H9 (cell line): ENCODE data around the gene NBPF11. TPM values are rescaled to one million over a fixed set of nuclear protein-coding genes. Genes with fewer than 3 reads are reported as not detected.
A peak's percentile ranks its signal among the peaks of the same experiment; 100 is the strongest.
"Not testable (repeated sequence)": the region's sequence is repeated elsewhere in the genome, so short reads cannot be mapped to it uniquely, and the experiment has no call there.

ENCODE experiments used
- DNase-seq: peaks from one replicate; pipeline ENCODE4 v3.0.0-alpha.2; 2017
- H2AFZ ChIP-seq: one replicate; pipeline ENCODE4 v1.6.1; 2013; ENCODE audit warnings: mild to moderate bottlenecking, low read length, control low read depth, moderate library complexity
- H2AK5ac ChIP-seq: 2 replicates; pipeline ENCODE4 v1.6.1; 2013; ENCODE audit warnings: low read length, control low read depth, mixed read lengths; ENCODE audit not compliant: insufficient read length
- H2BK120ac ChIP-seq: one replicate; pipeline ENCODE4 v1.6.1; 2013; ENCODE audit warnings: low read depth, mild to moderate bottlenecking, low read length, control low read depth, inconsistent platforms; ENCODE audit not compliant: poor library complexity, severe bottlenecking
- H2BK12ac ChIP-seq: 2 replicates; pipeline ENCODE4 v1.6.1; 2013; ENCODE audit warnings: low read length, control low read depth, mixed read lengths, low read depth; ENCODE audit not compliant: insufficient read length
- H2BK15ac ChIP-seq: 2 replicates; pipeline ENCODE4 v1.6.1; 2013; ENCODE audit warnings: low read depth, low read length, control low read depth
- H2BK20ac ChIP-seq: one replicate; pipeline ENCODE4 v1.6.1; 2013; ENCODE audit warnings: low read depth, mild to moderate bottlenecking, low read length, control low read depth, inconsistent platforms; ENCODE audit not compliant: poor library complexity, severe bottlenecking
- H2BK5ac ChIP-seq: 2 replicates; pipeline ENCODE4 v1.6.1; 2013; ENCODE audit warnings: low read length, control low read depth, mixed read lengths; ENCODE audit not compliant: insufficient read length
- H3K14ac ChIP-seq: 2 replicates; pipeline ENCODE4 v1.6.1; 2013; ENCODE audit warnings: low read length, control low read depth; ENCODE audit not compliant: insufficient read depth
- H3K18ac ChIP-seq: 2 replicates; pipeline ENCODE4 v1.6.1; 2013; ENCODE audit warnings: low read depth, mild to moderate bottlenecking, mixed read lengths, low read length, control low read depth; ENCODE audit not compliant: insufficient read length
- H3K23ac ChIP-seq: 2 replicates; pipeline ENCODE4 v1.6.1; 2013; ENCODE audit warnings: low read length, control low read depth, mixed read lengths, low read depth; ENCODE audit not compliant: insufficient read length
- H3K23me2 ChIP-seq: 2 replicates; pipeline ENCODE4 v1.6.1; 2013; ENCODE audit warnings: low read depth, mild to moderate bottlenecking, mixed read lengths, low read length, control low read depth; ENCODE audit not compliant: insufficient read length, poor library complexity, severe bottlenecking
- H3K27ac ChIP-seq: 2 replicates; pipeline ENCODE4 v1.5.1; 2013; ENCODE audit warnings: low read length, control low read depth, mixed read lengths, low read depth; ENCODE audit not compliant: insufficient read length
- H3K27me3 ChIP-seq: 2 replicates; pipeline ENCODE4 v1.6.1; 2013; ENCODE audit warnings: low read length, control low read depth, inconsistent platforms; ENCODE audit not compliant: insufficient read depth
- H3K4ac ChIP-seq: 2 replicates; pipeline ENCODE4 v1.6.1; 2013; ENCODE audit warnings: low read depth, mild to moderate bottlenecking, control low read depth, inconsistent platforms, low read length, moderate library complexity
- H3K4me1 ChIP-seq: 2 replicates; pipeline ENCODE4 v1.6.1; 2013; ENCODE audit warnings: low read length, control low read depth, inconsistent platforms; ENCODE audit not compliant: insufficient read depth
- H3K4me2 ChIP-seq: 2 replicates; pipeline ENCODE4 v1.6.1; 2013; ENCODE audit warnings: low read length, control low read depth, mixed read lengths; ENCODE audit not compliant: insufficient read length, insufficient read depth
- H3K56ac ChIP-seq: 2 replicates; pipeline ENCODE4 v1.6.1; 2013; ENCODE audit warnings: low read depth, mild to moderate bottlenecking, mixed read lengths, low read length, control low read depth; ENCODE audit not compliant: insufficient read length
- H3K79me1 ChIP-seq: 2 replicates; pipeline ENCODE4 v1.6.1; 2013; ENCODE audit warnings: low read depth, mild to moderate bottlenecking, moderate library complexity, low read length, control low read depth, inconsistent platforms; ENCODE audit not compliant: insufficient read depth, poor library complexity, severe bottlenecking
- H3K79me2 ChIP-seq: 2 replicates; pipeline ENCODE4 v1.6.1; 2013; ENCODE audit warnings: low read length, control low read depth, inconsistent platforms; ENCODE audit not compliant: insufficient read depth
- H3K9ac ChIP-seq: 2 replicates; pipeline ENCODE4 v1.6.1; 2013; ENCODE audit warnings: low read length, control low read depth, mixed read lengths; ENCODE audit not compliant: insufficient read length; ENCODE audit errors: extremely low read depth
- H3K9me3 ChIP-seq: one replicate; pipeline ENCODE4 v1.6.1; 2013; ENCODE audit warnings: low read depth, low read length, inconsistent platforms; ENCODE audit not compliant: control insufficient read depth
- H3T11ph ChIP-seq: one replicate; pipeline ENCODE4 v1.6.1; 2013; ENCODE audit warnings: mild to moderate bottlenecking, low read length, control low read depth, inconsistent platforms
- H4K20me1 ChIP-seq: one replicate; pipeline ENCODE4 v1.6.1; 2013; ENCODE audit not compliant: control insufficient read depth, insufficient read length, insufficient read depth
- H4K5ac ChIP-seq: 2 replicates; pipeline ENCODE4 v1.6.1; 2013; ENCODE audit warnings: low read depth, mild to moderate bottlenecking, mixed read lengths, low read length, control low read depth; ENCODE audit not compliant: insufficient read length
- H4K8ac ChIP-seq: replicated peaks from 2 replicates; pipeline ENCODE4 v1.6.1; 2013; ENCODE audit warnings: low read length, control low read depth, mixed read lengths, low read depth; ENCODE audit not compliant: insufficient read length
- H4K91ac ChIP-seq: 2 replicates; pipeline ENCODE4 v1.6.1; 2013; ENCODE audit warnings: low read depth, mild to moderate bottlenecking, moderate library complexity, mixed read lengths, low read length, control low read depth; ENCODE audit not compliant: insufficient read length
- H3K27ac Mint-ChIP-seq, 3 experiments: 2 replicates in 2 of 3; 3 replicates in 1 of 3; pipeline ENCODE4 v1.8.0; 2020 to 2021; ENCODE audit warnings: mixed read lengths in 3 of 3, mild to moderate bottlenecking in 1 of 3, moderate library complexity in 1 of 3
- H3K27me3 Mint-ChIP-seq: 2 replicates; pipeline ENCODE4 v1.8.0; 2021; ENCODE audit warnings: low read depth, mild to moderate bottlenecking, moderate library complexity, mixed read lengths
- H3K36me3 Mint-ChIP-seq, 3 experiments: 2 replicates in 2 of 3; 3 replicates in 1 of 3; pipeline ENCODE4 v1.8.0; 2020 to 2021; ENCODE audit warnings: low read depth in 3 of 3, mixed read lengths in 3 of 3; ENCODE audit not compliant: insufficient read depth in 1 of 3
- H3K4me1 Mint-ChIP-seq, 2 experiments: 2 replicates each; pipeline ENCODE4 v1.8.0; 2020; ENCODE audit warnings: mixed read lengths in 2 of 2
- H3K4me3 Mint-ChIP-seq, 2 experiments: 2 replicates in 1 of 2; 3 replicates in 1 of 2; pipeline ENCODE4 v1.8.0; 2020 to 2021; ENCODE audit warnings: mild to moderate bottlenecking in 2 of 2, mixed read lengths in 2 of 2, moderate library complexity in 1 of 2
- H3K9me3 Mint-ChIP-seq, 2 experiments: 2 replicates in 1 of 2; 3 replicates in 1 of 2; pipeline ENCODE4 v1.8.0; 2020; ENCODE audit warnings: mild to moderate bottlenecking in 2 of 2, mixed read lengths in 2 of 2, moderate library complexity in 1 of 2
- WGBS: extraction: QIAGEN DNeasy Blood & Tissue Kit; methylation state at CpG from one replicate; pipeline ENCODE4 v1.1.7; 2013; ENCODE audit warnings: missing lambda C conversion rate, low lambda C conversion rate, mixed read lengths; ENCODE audit not compliant: insufficient read length; ENCODE audit errors: extremely low coverage; 5-methylcytosine and 5-hydroxymethylcytosine counted together
- total RNA-seq: library from RNA; stranded (reverse); gene quantifications from 2 replicates; pipeline ENCODE4 v1.2.1, GENCODE V29; 2021
- TF ChIP-seq, protein P1 (sequence below): fragments of 200-600 bp; sonication (generic); conservative IDR thresholded peaks from 3 replicates; pipeline ENCODE4 v1.8.0; 2021; ENCODE audit warnings: antibody characterized with exemption, mild to moderate bottlenecking

Gene NBPF11
- total RNA-seq, 1 experiment from 2014 or later: 9.2 TPM

DNA sequence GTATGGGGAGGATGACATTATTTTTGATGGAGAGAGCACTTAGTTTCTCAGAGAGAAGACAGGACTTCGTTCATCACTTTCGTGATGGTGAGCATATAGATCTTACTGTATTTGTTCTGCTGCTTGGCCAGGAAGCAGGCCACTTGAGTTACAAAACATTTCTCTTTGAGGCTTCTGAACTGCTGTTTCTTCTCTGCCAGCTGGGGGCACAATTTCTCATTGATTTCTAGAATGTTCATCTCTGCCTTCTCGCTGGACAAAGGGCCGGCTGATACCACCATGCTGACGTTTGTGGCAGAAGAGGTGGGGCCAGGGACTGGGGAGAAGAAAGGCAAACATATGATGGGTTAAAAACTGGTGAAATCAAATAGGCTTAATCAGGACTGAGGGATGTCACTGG lies 31.7 kb downstream of the NBPF11 start:
- not testable (repeated sequence) for H3K27ac ChIP-seq
- no CpG with 5 or more reads among the region's 5 CpGs for WGBS

DNA sequence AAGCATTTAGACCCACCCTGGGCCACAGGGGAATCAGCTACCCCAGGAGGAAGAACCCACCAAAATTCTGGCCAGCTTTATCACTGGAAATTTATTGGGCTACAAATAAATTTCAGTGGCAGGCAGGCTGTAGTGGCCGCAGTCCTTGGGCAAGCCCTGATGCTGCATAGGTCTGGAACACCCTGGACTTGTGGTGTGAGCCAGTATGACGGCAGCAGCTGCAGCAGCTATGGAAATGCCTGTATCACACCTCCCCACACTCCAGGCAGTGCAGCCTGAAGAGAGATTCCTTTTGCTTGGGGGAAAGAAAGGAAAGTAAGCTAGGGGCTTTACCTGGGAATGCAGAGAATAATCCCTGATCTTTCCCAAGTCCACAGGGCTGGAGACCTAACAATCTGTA lies 56.3 kb downstream of the NBPF11 start:
- H2AFZ ChIP-seq, H3K23me2 ChIP-seq, H3K4me2 ChIP-seq, H3K56ac ChIP-seq, DNase-seq, H2AK5ac ChIP-seq, H4K91ac ChIP-seq, H3K27ac ChIP-seq, H3K23ac ChIP-seq, H3K79me1 ChIP-seq, H3K18ac ChIP-seq, H2BK5ac ChIP-seq, H3K4me1 Mint-ChIP-seq, H3K79me2 ChIP-seq, H2BK12ac ChIP-seq, H3K36me3 Mint-ChIP-seq, H2BK20ac ChIP-seq, H2BK15ac ChIP-seq, H4K20me1 ChIP-seq, H3K9me3 Mint-ChIP-seq, H3K27me3 ChIP-seq, H2BK120ac ChIP-seq, H3K9ac ChIP-seq, H3K4ac ChIP-seq, H4K5ac ChIP-seq, H4K8ac ChIP-seq, H3T11ph ChIP-seq, H3K14ac ChIP-seq, H3K4me1 ChIP-seq, H3K27ac Mint-ChIP-seq, H3K27me3 Mint-ChIP-seq, H3K4me3 Mint-ChIP-seq, H3K9me3 ChIP-seq: not testable (repeated sequence)
- no CpG with 5 or more reads among the region's 2 CpGs for WGBS

More for the DNA sequence above, 31.7 kb downstream of the NBPF11 start:
- not testable (repeated sequence) for H3K9ac ChIP-seq, H2BK15ac ChIP-seq, H4K5ac ChIP-seq, H2AFZ ChIP-seq, H3K27me3 ChIP-seq, H3K14ac ChIP-seq, H2BK120ac ChIP-seq, H3K27me3 Mint-ChIP-seq, H3K4me3 Mint-ChIP-seq, H3K4me1 Mint-ChIP-seq, H2BK12ac ChIP-seq, H4K8ac ChIP-seq, H4K91ac ChIP-seq, H3K79me2 ChIP-seq, H3K9me3 ChIP-seq, H3K23me2 ChIP-seq, H3K9me3 Mint-ChIP-seq, H3K79me1 ChIP-seq, H4K20me1 ChIP-seq, H2BK20ac ChIP-seq, DNase-seq, H3T11ph ChIP-seq, H3K4me1 ChIP-seq, H2BK5ac ChIP-seq, H3K4ac ChIP-seq, H2AK5ac ChIP-seq, H3K4me2 ChIP-seq, H3K23ac ChIP-seq, H3K56ac ChIP-seq, H3K27ac Mint-ChIP-seq, H3K18ac ChIP-seq
- peaks cover 3 to 14% (median 6%) of the 10 kb centered on the region in 3 experiments; a peak in 4 of 7 replicates for H3K36me3 Mint-ChIP-seq
- TF ChIP-seq, protein P1, sequence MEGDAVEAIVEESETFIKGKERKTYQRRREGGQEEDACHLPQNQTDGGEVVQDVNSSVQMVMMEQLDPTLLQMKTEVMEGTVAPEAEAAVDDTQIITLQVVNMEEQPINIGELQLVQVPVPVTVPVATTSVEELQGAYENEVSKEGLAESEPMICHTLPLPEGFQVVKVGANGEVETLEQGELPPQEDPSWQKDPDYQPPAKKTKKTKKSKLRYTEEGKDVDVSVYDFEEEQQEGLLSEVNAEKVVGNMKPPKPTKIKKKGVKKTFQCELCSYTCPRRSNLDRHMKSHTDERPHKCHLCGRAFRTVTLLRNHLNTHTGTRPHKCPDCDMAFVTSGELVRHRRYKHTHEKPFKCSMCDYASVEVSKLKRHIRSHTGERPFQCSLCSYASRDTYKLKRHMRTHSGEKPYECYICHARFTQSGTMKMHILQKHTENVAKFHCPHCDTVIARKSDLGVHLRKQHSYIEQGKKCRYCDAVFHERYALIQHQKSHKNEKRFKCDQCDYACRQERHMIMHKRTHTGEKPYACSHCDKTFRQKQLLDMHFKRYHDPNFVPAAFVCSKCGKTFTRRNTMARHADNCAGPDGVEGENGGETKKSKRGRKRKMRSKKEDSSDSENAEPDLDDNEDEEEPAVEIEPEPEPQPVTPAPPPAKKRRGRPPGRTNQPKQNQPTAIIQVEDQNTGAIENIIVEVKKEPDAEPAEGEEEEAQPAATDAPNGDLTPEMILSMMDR: peak; percentile 45; the same call in 2 of the 3 replicates
